GM12878 (cell line): ENCODE results near the gene RAB7B. TPM values are rescaled to one million over a fixed set of nuclear protein-coding genes. Genes with fewer than 3 reads are reported as not detected.

Experiments
- ATAC-seq: fragments of 200-7000 bp; cut with Tn5 transposase; 3 replicates; pipeline ENCODE4 v1.9.1; 2020; ENCODE audit warnings: mild to moderate bottlenecking, moderate library complexity
- BruUV-seq: library from RNA; stranded (reverse); fragments of 400-500 nt; replicated peaks from 2 replicates; lab custom pipeline; 2021; lab: Mats Ljungman, UMichigan
- CTCF ChIA-PET: fragments of 300-600 bp; sonication (Branson Sonifier 250); formaldehyde crosslinking; extraction: SDS; loops from one replicate; lab custom pipeline; 2021; ENCODE audit warnings: inconsistent platforms; lab: Yijun Ruan, JAX
- POLR2A ChIA-PET: fragments of 350-600 bp; formaldehyde crosslinking; extraction: SDS; loops from one replicate; lab custom pipeline; 2021; ENCODE audit warnings: inconsistent platforms; lab: Charles Lee
- RAD21 ChIA-PET: fragments of 300-600 bp; sonication (Branson Sonifier 250); formaldehyde crosslinking; loops from one replicate; lab custom pipeline; 2023; ENCODE audit warnings: antibody characterized with exemption; ENCODE audit not compliant: unreplicated experiment; lab: Charles Lee
- SMC1A ChIA-PET: fragments of 300-600 bp; sonication (Branson Sonifier 250); formaldehyde crosslinking; loops from one replicate; lab custom pipeline; 2023; ENCODE audit not compliant: unreplicated experiment, uncharacterized antibody; lab: Charles Lee
- DNase-seq: peaks from one replicate; pipeline ENCODE4 v3.0.0-alpha.2; 2011; ENCODE audit warnings: low read depth, low spot score
- FAIRE-seq: peaks from 3 replicates; lab custom pipeline; 2011; peaks lifted over from hg19 to GRCh38; lab: Jason Lieb, UNC
- H2AFZ ChIP-seq: 2 replicates; pipeline ENCODE4 v1.6.0; 2011; ENCODE audit warnings: low read depth, low read length, control low read depth; ENCODE audit not compliant: control insufficient read depth
- H3K27ac ChIP-seq: 2 replicates; pipeline ENCODE4 v1.5.1; 2011; ENCODE audit warnings: control low read depth; ENCODE audit not compliant: control insufficient read depth, insufficient read depth
- H3K27me3 ChIP-seq, 2 experiments: replicated peaks in 1 of 2; 2 replicates each; pipeline versions ENCODE4 v1.6.0 to v1.6.1; 2011; ENCODE audit warnings: low read length in 1 of 2; ENCODE audit not compliant: control insufficient read depth in 2 of 2, insufficient read depth in 2 of 2
- H3K36me3 ChIP-seq, 2 experiments: 2 replicates each; pipeline ENCODE4 v1.5.1; 2011; ENCODE audit warnings: low read length in 1 of 2; ENCODE audit not compliant: control insufficient read depth in 2 of 2, insufficient read depth in 2 of 2
- H3K4me1 ChIP-seq: 2 replicates; pipeline ENCODE4 v1.6.1; 2011; ENCODE audit warnings: mild to moderate bottlenecking, low read length, moderate library complexity, mixed read lengths; ENCODE audit not compliant: control insufficient read depth, insufficient read depth
- H3K4me2 ChIP-seq: 2 replicates; pipeline ENCODE4 v1.6.0; 2011; ENCODE audit warnings: control low read depth; ENCODE audit not compliant: control insufficient read depth, insufficient read depth
- H3K4me3 ChIP-seq: fragments of 200-600 bp; sonication (generic); 2 replicates; pipeline ENCODE4 v1.5.1; 2016
- H3K79me2 ChIP-seq: 2 replicates; pipeline ENCODE4 v1.6.0; 2011; ENCODE audit warnings: low read length; ENCODE audit not compliant: control insufficient read depth, insufficient read depth
- H3K9ac ChIP-seq: 2 replicates; pipeline ENCODE4 v1.8.0; 2011; ENCODE audit warnings: low read length, control low read depth, mixed read lengths; ENCODE audit not compliant: control insufficient read depth, insufficient read depth
- H3K9me3 ChIP-seq: replicated peaks from 3 replicates; pipeline ENCODE4 v1.5.1; 2011; ENCODE audit warnings: mild to moderate bottlenecking, low read length; ENCODE audit not compliant: control insufficient read depth, insufficient read depth
- H4K20me1 ChIP-seq: 2 replicates; pipeline ENCODE4 v1.6.0; 2011; ENCODE audit not compliant: control insufficient read depth, insufficient read depth
- ASH2L ChIP-seq: fragments of 300-600, 200-600 bp; sonication (generic); IDR thresholded peaks from 2 replicates; pipeline ENCODE4 v1.6.1; 2017; ENCODE audit warnings: low read depth, mild to moderate bottlenecking, borderline replicate concordance
- CHD1 ChIP-seq: IDR thresholded peaks from 2 replicates; pipeline ENCODE4 v1.6.1; 2012; ENCODE audit warnings: low read depth, low read length, improper control_type of control experiment
- ETV6 ChIP-seq, 2 experiments: fragments of 450-650 bp in 1 of 2; IDR thresholded peaks in 1 of 2; conservative IDR thresholded peaks in 1 of 2; 2 replicates each; pipeline ENCODE4 v1.6.1; 2014; ENCODE audit warnings: antibody characterized with exemption in 1 of 2, borderline replicate concordance in 1 of 2, low read depth in 1 of 2, mild to moderate bottlenecking in 1 of 2, moderate library complexity in 1 of 2
- POLR2A ChIP-seq: IDR thresholded peaks from 2 replicates; pipeline ENCODE4 v1.6.1; 2011; ENCODE audit warnings: low read depth, mild to moderate bottlenecking, low read length
- PRDM15 ChIP-seq: fragments of 450-650 bp; formaldehyde crosslinking; IDR thresholded peaks from 2 replicates; pipeline ENCODE4 v1.4.0; 2020; ENCODE audit warnings: mild to moderate bottlenecking, moderate library complexity
- RCOR1 ChIP-seq: conservative IDR thresholded peaks from 2 replicates; pipeline ENCODE4 v1.6.1; 2012; ENCODE audit warnings: low read depth, low read length, improper control_type of control experiment
- TARDBP ChIP-seq: IDR thresholded peaks from 2 replicates; pipeline ENCODE4 v1.6.1; 2016; ENCODE audit warnings: borderline replicate concordance
- WGBS: methylation state at CpG from one replicate; pipeline ENCODE4 v1.1.6; 2016; ENCODE audit warnings: low lambda C conversion rate; ENCODE audit not compliant: insufficient replicate concordance, insufficient coverage; ENCODE audit errors: missing lambda C conversion rate; 5-methylcytosine and 5-hydroxymethylcytosine counted together
- in situ Hi-C: fragments of 300-500 bp; cut with MboI; formaldehyde crosslinking; loops from 9 replicates; pipeline ENCODE4 v1.14.3; 2018; ENCODE audit warnings: mixed read lengths
- intact Hi-C: fragments of 100-400 bp; cut with micrococcal nuclease; formaldehyde crosslinking; loops from one replicate; pipeline ENCODE4 v1.14.2; 2022; ENCODE audit not compliant: unreplicated experiment
- polyA plus RNA-seq, 11 experiments: library from polyadenylated mRNA; depleted of rRNA in 4 of 11; unstranded in 6 of 11; stranded (reverse) in 5 of 11; fragments of >200 nt; fragmentation: Nextera tagmentation in 4 of 11; fragmentation: Illumina TruSeq in 1 of 11; extraction: Ambion mirVana in 4 of 11; extraction: Trizol in 1 of 11; gene quantifications; 1 replicate in 1 of 11; 2 replicates in 10 of 11; pipeline versions ENCODE4 v1.2.1 to v1.2.3, GENCODE V29; 2011 to 2016; ENCODE audit warnings: inconsistent platforms in 2 of 11, missing spikeins in 2 of 11, low read depth in 1 of 11
- total RNA-seq, 4 experiments: library from RNA; depleted of rRNA in 3 of 4; stranded (reverse); fragments of >200 nt in 3 of 4; fragmentation: Illumina TruSeq in 1 of 4; extraction: Trizol in 1 of 4; gene quantifications; 2 replicates each; pipeline versions ENCODE4 v1.2.1 to v1.2.3, GENCODE V29; 2013 to 2021
- TF ChIP-seq, protein P1 (sequence below): IDR thresholded peaks from 2 replicates; pipeline ENCODE4 v1.6.1; 2011; ENCODE audit warnings: borderline replicate concordance, low read depth, mild to moderate bottlenecking, moderate library complexity, mixed read lengths, low read length; ENCODE audit not compliant: insufficient read depth; ENCODE audit errors: extremely low read length
- TF ChIP-seq, protein P2 (sequence below): fragments of 450-650 bp; IDR thresholded peaks from 2 replicates; pipeline ENCODE4 v1.6.1; 2017; ENCODE audit warnings: antibody characterized with exemption, mild to moderate bottlenecking, moderate library complexity

RAB7B gene
- total and polyA plus RNA-seq, 10 of the 15 experiments (the other 5 are each of a cell fraction or from before 2014, with no cell fraction given): 0.09 TPM; not detected in 9

GRCh38 chr1:205980237-205980870, 22.8 kb downstream of the RAB7B start:
- WGBS: 80% methylated on average over 3 of the region's 3 CpGs
- ATAC-seq: no peak
- TF ChIP-seq PRDM15 (CRISPR knock-in tag) (no peak), TARDBP (no peak), ASH2L (no peak), CHD1 (no peak), RCOR1 (no peak), POLR2A (no peak), ETV6 (conservative IDR thresholded peaks at IDR 0.05 in 1 of 2, IDR thresholded peaks at IDR 0.05 in 1 of 2; ENCODE audit: borderline replicate concordance in 1 of 2, low read depth in 1 of 2) (no peak)
- TF ChIP-seq, protein P1, sequence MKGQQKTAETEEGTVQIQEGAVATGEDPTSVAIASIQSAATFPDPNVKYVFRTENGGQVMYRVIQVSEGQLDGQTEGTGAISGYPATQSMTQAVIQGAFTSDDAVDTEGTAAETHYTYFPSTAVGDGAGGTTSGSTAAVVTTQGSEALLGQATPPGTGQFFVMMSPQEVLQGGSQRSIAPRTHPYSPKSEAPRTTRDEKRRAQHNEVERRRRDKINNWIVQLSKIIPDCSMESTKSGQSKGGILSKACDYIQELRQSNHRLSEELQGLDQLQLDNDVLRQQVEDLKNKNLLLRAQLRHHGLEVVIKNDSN: no peak
- TF ChIP-seq, protein P2, sequence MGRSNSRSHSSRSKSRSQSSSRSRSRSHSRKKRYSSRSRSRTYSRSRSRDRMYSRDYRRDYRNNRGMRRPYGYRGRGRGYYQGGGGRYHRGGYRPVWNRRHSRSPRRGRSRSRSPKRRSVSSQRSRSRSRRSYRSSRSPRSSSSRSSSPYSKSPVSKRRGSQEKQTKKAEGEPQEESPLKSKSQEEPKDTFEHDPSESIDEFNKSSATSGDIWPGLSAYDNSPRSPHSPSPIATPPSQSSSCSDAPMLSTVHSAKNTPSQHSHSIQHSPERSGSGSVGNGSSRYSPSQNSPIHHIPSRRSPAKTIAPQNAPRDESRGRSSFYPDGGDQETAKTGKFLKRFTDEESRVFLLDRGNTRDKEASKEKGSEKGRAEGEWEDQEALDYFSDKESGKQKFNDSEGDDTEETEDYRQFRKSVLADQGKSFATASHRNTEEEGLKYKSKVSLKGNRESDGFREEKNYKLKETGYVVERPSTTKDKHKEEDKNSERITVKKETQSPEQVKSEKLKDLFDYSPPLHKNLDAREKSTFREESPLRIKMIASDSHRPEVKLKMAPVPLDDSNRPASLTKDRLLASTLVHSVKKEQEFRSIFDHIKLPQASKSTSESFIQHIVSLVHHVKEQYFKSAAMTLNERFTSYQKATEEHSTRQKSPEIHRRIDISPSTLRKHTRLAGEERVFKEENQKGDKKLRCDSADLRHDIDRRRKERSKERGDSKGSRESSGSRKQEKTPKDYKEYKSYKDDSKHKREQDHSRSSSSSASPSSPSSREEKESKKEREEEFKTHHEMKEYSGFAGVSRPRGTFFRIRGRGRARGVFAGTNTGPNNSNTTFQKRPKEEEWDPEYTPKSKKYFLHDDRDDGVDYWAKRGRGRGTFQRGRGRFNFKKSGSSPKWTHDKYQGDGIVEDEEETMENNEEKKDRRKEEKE: no peak

More at GRCh38 chr1:205980237-205980870, 22.8 kb downstream of the RAB7B start:
- Histone ChIP-seq H3K9ac (no peak overlapping the region), H3K27ac (no peak overlapping the region), H2AFZ (no peak overlapping the region), H3K4me1 (no peaks in the 10 kb centered on the region), H3K27me3 (no peaks in the 10 kb centered on the region; a peak in 1 of 4 replicates), H3K4me3 (no peak overlapping the region), H3K4me2 (no peak overlapping the region), H3K36me3 (no peaks in the 10 kb centered on the region), H3K9me3 (no peaks in the 10 kb centered on the region), H3K79me2 (no peaks in the 10 kb centered on the region), H4K20me1 (no peaks in the 10 kb centered on the region)
- in situ Hi-C loops: loop anchor here (5.0 kb wide), 2 partner anchors 127 to 188 kb away; no protein-coding TSS in a partner anchor
- DNase-seq: no peak
- SMC1A ChIA-PET: interaction anchor here (1.2 to 5.1 kb wide), 5 partner anchors 63 to 388 kb away, joined by 3 to 105 read pairs (median 5); no protein-coding TSS in a partner anchor
- FAIRE-seq: no peak
- POLR2A ChIA-PET: no interaction called here
- RAD21 ChIA-PET: interaction anchor here (1.2 to 8.6 kb wide), 3 partner anchors 61 to 188 kb away, joined by 5 to 197 read pairs (median 121); no protein-coding TSS in a partner anchor
- no TSS peak for BruUV-seq
- CTCF ChIA-PET: interaction anchor here (0.8 to 9.6 kb wide), 5 partner anchors 61 to 321 kb away, joined by 4 to 296 read pairs (median 222); no protein-coding TSS in a partner anchor
- intact Hi-C loops: no loop called here
